ENCODE results near the gene VAMP2.

The VAMP2 gene

GRCh38 chr17:8162233-8162996, at the start of gene VAMP2:
Gene VAMP2 (minus strand): TSS chr17:8162948. CDS start chr17:8162879, 69 bp downstream.
- DNase-seq = peak; percentile 83

GRCh38 chr17:8210761-8211458, 48.2 kb upstream of the VAMP2 start:
- no peak for DNase-seq

- peak; percentile 96 for DNase-seq
Observed at GRCh38 chr17:8209907-8210760, 47.4 kb upstream of the VAMP2 start, which contains the start of gene AURKB. Gene AURKB (minus strand): TSS chr17:8210575. CDS start chr17:8210224, 351 bp downstream.

GRCh38 chr17:8206536-8206935, 43.8 kb upstream of the VAMP2 start:
- no peak for DNase-seq

- no peak for DNase-seq
Observed at GRCh38 chr17:8204761-8205555, 42.2 kb upstream of the VAMP2 start.

GRCh38 chr17:8192070-8192815, 29.5 kb upstream of the VAMP2 start:
- peak; percentile 86 for DNase-seq

GRCh38 chr17:8190506-8190905, 27.8 kb upstream of the VAMP2 start:
- no peak for DNase-seq

GRCh38 chr17:8189711-8190477, 27.1 kb upstream of the VAMP2 start, which contains the start of gene BORCS6:
Gene BORCS6 (minus strand): TSS chr17:8190180. CDS start chr17:8190140, 40 bp downstream.
- peak; percentile 98 for DNase-seq

- DNase-seq = peak; percentile 39
Observed at GRCh38 chr17:8189041-8189710, 26.4 kb upstream of the VAMP2 start.

- peak; percentile 34 for DNase-seq
Observed at GRCh38 chr17:8188263-8188839, 25.6 kb upstream of the VAMP2 start.

GRCh38 chr17:8187517-8188262, 24.9 kb upstream of the VAMP2 start:
- DNase-seq = peak; percentile 94

GRCh38 chr17:8186787-8187516, 24.2 kb upstream of the VAMP2 start:
- peak; percentile 95 for DNase-seq

GRCh38 chr17:8186446-8186786, 23.7 kb upstream of the VAMP2 start:
- no peak for DNase-seq

GRCh38 chr17:8185582-8186445, 23.1 kb upstream of the VAMP2 start:
- peak; percentile 93 for DNase-seq

GRCh38 chr17:8176998-8177731, 14.4 kb upstream of the VAMP2 start:
- no peak for DNase-seq

- peak; percentile 90 for DNase-seq
Observed at GRCh38 chr17:8176197-8176940, 13.6 kb upstream of the VAMP2 start, which contains the start of gene TMEM107. Gene TMEM107 (minus strand): TSS chr17:8176380. CDS start chr17:8176286, 94 bp downstream.
